Vagina (tissue), 2 donors: ENCODE data around the gene TBC1D22A.

Experiments
- CTCF ChIP-seq, 3 experiments: fragments of 450-650 bp in 2 of 3; fragments of 200-600 bp in 1 of 3; sonication (generic) in 1 of 3; IDR thresholded peaks; one replicate each; pipeline ENCODE4 v1.5.1; 2017 to 2019; ENCODE audit warnings: antibody characterized with exemption in 3 of 3, mild to moderate bottlenecking in 2 of 3, moderate library complexity in 2 of 3
- POLR2A ChIP-seq, 2 donors: fragments of 450-650 bp; IDR thresholded peaks; one replicate each; pipeline ENCODE4 v1.6.1; 2017; ENCODE audit warnings: antibody characterized with exemption in 2 of 2, mild to moderate bottlenecking in 2 of 2, moderate library complexity in 2 of 2

DNA sequence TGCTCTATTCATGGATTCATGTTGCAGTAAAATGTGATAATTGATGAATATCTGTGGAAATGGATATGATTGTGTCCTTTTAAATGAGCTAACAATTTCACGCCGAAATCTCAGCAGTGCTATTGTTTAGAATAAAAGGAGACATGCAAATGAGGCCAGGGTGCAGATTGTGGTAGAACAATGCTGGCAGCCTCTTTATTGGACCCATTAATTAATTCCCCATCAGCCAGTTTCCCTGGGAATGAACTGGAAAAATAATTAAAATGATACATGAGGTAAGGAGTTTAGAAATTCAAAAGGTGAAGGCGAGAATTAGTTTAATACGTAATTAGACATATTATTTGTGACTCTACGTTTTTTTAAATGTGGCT is 306.2 kb downstream of the TBC1D22A start:
- no peak for TF ChIP-seq CTCF (IDR thresholded peaks at IDR 0.05)
- TF ChIP-seq POLR2A (IDR thresholded peaks at IDR 0.05): no peak
